Smooth muscle cell of the brain vasculature (primary cell): ENCODE measurements around the gene VAT1.
"Not testable (repeated sequence)": the region's sequence is repeated elsewhere in the genome, so short reads cannot be mapped to it uniquely, and the experiment has no call there.

Experiments used
- DNase-seq: peaks from one replicate; pipeline ENCODE4 v3.0.0-alpha.2; 2012; ENCODE audit warnings: low read depth, low spot score

Gene VAT1

GRCh38 chr17:43021741-43022512 lies at the start of gene VAT1:
TSS of gene VAT1 (minus strand) at chr17:43022385. CDS start at chr17:43022322, 63 bp downstream.
- no peak for DNase-seq

- no peak for DNase-seq
Observed at GRCh38 chr17:43070872-43071271, 48.7 kb upstream of the VAT1 start.

- no peak for DNase-seq
Observed at GRCh38 chr17:43070257-43070656, 48.1 kb upstream of the VAT1 start.

GRCh38 chr17:43069368-43069898 lies 47.2 kb upstream of the VAT1 start:
- DNase-seq = no peak

GRCh38 chr17:43068570-43069367 lies 46.6 kb upstream of the VAT1 start:
- DNase-seq = no peak

- DNase-seq = no peak
Observed at GRCh38 chr17:43062984-43063638, 40.9 kb upstream of the VAT1 start.

- no peak for DNase-seq
Observed at GRCh38 chr17:43056051-43056450, 33.9 kb upstream of the VAT1 start.

- not testable (repeated sequence) for DNase-seq
Observed at GRCh38 chr17:43053008-43053407, 30.8 kb upstream of the VAT1 start.

- no peak for DNase-seq
Observed at GRCh38 chr17:43051969-43052368, 29.8 kb upstream of the VAT1 start.

GRCh38 chr17:43044024-43044423 lies 21.8 kb upstream of the VAT1 start:
- DNase-seq = no peak

- no peak for DNase-seq
Observed at GRCh38 chr17:43043307-43043706, 21.1 kb upstream of the VAT1 start.

GRCh38 chr17:43042025-43042628 lies 19.9 kb upstream of the VAT1 start:
- no peak for DNase-seq

- DNase-seq = no peak
Observed at GRCh38 chr17:43040655-43041054, 18.5 kb upstream of the VAT1 start.

GRCh38 chr17:43039646-43040045 lies 17.5 kb upstream of the VAT1 start:
- DNase-seq = no peak

GRCh38 chr17:43034894-43035293 lies 12.7 kb upstream of the VAT1 start:
- DNase-seq = no peak

GRCh38 chr17:43033948-43034881 lies 12.0 kb upstream of the VAT1 start:
- DNase-seq = no peak

GRCh38 chr17:43031666-43032065 lies 9.5 kb upstream of the VAT1 start:
- no peak for DNase-seq

GRCh38 chr17:43030137-43030767 lies 8.1 kb upstream of the VAT1 start:
- DNase-seq = no peak

- DNase-seq = no peak
Observed at GRCh38 chr17:43028221-43028861, 6.2 kb upstream of the VAT1 start.
